Ammon's horn (tissue), 1 donor: ENCODE measurements around the gene TRABD2B.

Source experiments
- DNase-seq: peaks from one replicate; pipeline ENCODE4 v3.0.0-alpha.2; 2016; ENCODE audit warnings: low spot score

The TRABD2B gene

DNA sequence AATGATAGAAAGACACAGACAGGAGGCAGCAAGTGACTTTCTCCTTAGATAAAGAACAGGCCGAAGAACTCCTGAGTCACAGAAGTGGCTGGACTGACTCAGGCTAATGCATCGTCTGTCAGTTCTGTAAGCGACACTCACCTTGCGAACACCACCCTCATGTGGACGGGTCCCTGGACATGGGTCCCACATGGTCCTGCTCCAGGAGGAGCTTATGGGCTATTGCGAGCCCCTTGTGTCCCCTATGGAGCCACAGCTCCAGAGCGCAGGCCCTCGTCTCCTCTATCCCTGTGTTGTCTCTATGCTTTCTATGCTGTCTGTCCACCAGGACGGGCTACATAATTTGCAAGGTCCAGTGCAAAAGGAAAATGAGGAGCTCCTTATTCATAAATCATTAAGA, 85.8 kb downstream of the TRABD2B start:
- DNase-seq = no peak

- DNase-seq = no peak
These were observed 88.9 kb downstream of the TRABD2B start for GRCh38 chr1:47908258-47908657.

GRCh38 chr1:47907177-47907528, 90.0 kb downstream of the TRABD2B start:
- no peak for DNase-seq

DNA sequence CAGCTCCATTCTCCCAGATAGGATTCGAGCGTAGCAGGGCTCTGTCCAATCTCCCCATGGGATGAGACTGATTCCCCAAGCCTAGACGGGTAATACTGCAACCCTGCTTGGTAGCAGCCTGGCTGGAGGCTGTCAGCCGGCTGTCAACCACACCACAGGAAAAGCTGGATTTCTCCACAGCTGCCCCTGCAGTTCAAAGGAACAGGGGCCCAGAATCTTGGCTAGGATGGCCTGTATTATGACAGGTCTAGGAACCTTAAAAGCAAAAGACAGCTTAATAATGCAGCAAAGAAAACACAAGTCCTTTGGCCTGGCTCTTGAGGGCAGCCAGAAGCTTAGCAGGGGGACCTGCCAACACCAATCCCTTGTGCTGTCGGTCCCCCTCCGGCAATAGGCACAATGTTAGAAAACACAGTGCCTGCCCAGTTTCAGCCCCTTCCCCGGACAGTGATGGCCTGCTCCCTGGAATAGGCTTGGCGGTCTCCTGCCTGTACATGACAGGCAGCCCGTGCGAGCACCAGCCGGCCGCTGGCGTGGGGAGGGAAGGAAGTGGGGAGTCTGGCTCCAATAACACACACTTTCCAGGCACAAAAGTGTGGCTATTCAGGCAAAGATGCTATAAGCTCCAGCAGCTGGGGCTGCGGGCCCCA, 90.5 kb downstream of the TRABD2B start:
- DNase-seq = no peak

GRCh38 chr1:47906009-47906432, 91.2 kb downstream of the TRABD2B start:
- no peak for DNase-seq

GRCh38 chr1:47903723-47904122, 93.5 kb downstream of the TRABD2B start:
- DNase-seq = no peak

GRCh38 chr1:47901001-47901575, 96.1 kb downstream of the TRABD2B start:
- DNase-seq = no peak

- no peak for DNase-seq
These were observed 98.9 kb downstream of the TRABD2B start for GRCh38 chr1:47898133-47898845.

GRCh38 chr1:47895279-47896125, 101.7 kb downstream of the TRABD2B start:
- no peak for DNase-seq

DNA sequence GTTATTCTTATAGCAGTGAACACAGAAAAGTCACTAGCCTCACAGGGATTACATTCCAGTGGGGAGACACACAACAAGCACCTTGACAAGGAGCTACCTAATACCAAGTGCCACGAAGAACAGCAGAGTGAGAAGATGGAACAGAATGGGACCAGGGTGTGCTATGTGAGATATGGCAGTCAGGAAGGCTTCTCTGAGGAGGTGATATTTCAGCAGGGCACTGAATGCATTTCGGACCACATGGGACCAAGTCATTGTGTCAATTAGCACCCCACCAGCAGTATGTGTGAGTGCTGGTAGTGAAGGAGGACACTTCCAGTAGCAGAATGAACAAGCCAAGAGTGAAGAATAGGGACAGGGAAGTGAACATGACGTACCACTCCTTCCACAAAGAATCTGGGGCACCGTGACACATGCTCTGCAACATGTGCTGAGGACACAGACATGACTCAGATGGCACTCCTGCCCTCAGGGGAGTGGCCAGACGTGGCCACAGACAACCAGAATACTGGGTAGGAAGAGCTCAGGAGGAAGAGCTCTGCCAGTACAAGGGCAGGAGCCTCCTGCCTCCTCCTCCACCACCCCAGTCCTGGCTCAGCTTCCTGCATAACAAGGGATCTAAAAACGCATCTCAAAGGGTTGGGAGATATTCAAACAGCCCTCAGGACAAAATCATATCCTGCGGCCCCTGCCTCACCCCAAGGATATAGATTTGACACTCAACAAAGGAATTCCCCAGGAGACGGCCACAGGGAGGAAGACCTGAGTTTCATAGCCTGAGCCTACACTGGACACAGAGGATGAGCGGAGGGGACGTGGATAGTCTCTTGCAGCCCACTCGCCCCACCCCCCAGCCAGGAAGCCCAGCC, 102.5 kb downstream of the TRABD2B start:
- DNase-seq = no peak

DNA sequence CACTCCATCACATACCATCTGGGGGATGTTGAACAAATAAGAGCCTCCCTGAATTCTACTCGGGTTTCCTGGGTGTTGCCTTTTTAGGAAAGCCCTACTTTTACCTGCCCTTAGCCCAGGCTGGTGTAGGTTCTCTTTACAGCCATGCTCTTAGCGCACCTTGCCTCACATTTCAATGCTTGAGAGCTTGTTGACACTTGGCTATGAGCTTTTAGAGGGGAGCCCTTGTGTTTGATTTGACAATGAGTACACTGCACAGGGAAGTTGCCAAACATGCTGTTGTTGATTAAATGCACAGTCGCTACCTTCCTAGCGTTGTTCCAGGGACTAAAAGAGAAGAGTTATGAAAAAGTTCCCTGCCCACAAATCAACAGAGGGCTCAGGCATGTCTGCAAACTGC, 103.8 kb downstream of the TRABD2B start:
- no peak for DNase-seq

GRCh38 chr1:47890779-47891178, 106.4 kb downstream of the TRABD2B start:
- no peak for DNase-seq

DNA sequence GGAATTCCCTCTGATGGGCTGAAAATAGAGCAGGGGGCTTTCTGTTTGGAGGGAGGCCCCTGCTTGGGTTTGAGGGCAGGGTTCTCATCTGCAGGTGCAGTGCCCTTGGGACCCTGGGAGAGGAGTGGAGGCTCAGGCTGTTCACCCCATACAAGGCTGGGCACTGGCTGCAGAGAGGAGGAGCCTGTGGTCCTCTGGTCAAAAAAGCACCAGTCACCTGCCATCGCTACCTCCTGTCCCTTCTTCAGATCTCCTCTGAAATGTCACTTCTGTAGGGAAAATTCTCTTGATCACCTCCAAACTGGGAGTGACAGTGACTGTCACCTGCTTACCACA, 108.9 kb downstream of the TRABD2B start:
- no peak for DNase-seq

DNA sequence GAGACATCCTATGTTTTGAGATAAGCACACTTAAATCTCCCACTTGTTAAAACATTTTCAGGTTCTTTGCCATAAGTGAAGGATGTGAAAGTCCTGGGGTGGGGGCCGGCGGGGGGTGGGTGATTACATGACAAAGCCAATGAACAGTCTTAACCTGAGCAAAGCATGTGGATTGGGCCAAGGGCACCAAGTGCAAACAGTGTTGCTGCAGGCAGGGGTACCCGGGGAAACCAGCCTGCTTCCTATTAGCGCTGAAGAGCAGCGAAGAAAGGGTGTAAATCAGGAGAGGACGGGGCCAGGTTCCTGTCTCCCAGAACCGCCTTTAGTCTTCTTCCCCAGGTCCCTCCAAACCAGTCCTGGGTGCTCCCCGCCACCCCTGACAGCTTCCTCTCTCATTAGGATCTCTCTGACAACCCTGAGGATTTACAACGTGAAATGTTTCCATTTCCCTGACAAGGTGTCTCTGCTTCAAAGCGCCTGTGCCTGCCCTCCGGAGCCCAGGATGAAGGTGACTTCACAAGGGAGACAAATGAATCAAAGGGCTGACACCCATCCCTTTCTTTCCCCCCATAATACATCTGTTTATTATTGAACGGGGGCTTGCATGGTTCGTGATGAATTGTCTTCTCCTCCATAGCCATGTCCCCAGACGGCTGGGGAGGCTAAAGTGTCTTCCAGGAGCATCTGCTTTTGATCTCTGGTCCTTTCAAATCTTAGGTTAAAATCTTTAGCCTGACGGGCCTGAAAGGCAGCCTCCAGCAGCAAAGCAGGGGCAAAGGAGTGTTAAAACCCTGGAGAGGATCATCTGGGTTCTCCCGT, 109.5 kb downstream of the TRABD2B start:
- no peak for DNase-seq

DNA sequence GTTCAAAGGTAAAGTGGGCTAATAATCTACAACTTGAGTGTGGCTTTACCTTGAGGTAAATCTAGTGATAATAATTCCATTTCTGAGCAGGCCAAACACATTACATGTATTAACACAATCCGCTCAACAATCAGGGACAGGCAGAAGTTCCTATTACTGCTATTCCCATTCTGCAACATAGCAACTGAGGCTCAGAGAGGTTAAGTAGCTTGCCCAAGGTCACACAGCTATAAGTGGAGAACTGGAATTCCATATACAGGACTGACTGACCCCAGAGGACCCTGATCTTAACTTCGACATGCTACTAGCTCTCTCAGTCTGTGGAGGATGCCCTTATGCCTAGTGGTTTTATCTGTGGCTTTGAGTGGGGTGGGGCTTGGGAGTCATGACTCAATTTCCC, 110.1 kb downstream of the TRABD2B start:
- DNase-seq = no peak

DNA sequence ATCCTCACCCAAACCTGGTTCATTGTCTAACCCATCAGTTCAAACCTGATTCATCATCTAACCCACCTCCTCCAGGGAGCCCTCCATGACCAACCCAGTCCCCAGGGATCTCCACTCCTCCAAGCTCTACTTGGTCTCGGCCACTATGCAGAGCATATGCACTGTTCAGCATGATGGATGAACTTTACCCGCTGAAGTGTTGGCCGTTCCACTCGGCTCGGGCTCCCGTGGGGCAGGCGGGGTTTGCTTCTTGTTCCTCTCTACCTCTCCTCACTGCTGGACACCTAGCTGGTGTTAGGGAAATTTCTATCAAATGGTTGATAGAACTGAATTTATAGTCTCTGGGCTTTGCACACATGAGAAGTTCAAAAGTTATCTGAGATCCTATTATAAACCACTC, 111.0 kb downstream of the TRABD2B start:
- no peak for DNase-seq

GRCh38 chr1:47885062-47885830, 111.9 kb downstream of the TRABD2B start:
- no peak for DNase-seq

DNA sequence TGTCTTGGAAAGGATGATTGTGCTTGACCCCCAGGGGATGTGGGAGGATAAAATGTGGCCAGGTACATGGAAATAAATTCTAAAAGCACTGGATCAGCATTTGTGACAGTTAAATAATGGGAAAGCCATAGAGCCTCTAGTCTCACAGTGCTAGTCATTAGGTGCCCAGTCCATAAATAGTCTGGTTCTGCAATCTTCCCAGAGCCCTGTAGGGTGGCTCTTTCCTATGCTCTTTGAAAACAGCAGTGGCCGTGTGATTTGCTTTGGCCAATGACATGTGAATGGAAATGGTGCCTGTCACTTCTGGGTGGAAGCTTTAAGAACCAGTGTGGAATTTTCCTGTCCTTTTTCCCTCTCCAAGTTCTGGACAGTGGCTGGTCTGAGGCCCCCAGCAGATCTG, 113.2 kb downstream of the TRABD2B start:
- no peak for DNase-seq

- DNase-seq = peak; percentile 8
These were observed 115.4 kb downstream of the TRABD2B start for GRCh38 chr1:47881505-47882442.
